Astrocyte (in vitro differentiated cells and primary cell): ENCODE results near the gene UVRAG. TPM values are rescaled to one million over a fixed set of nuclear protein-coding genes. Genes with fewer than 3 reads are reported as not detected.

Source experiments
- DNase-seq: peaks from one replicate; pipeline ENCODE4 v3.0.0-alpha.2; 2010; ENCODE audit warnings: low read depth
- FAIRE-seq: peaks from 2 replicates; lab custom pipeline; 2011; peaks lifted over from hg19 to GRCh38; lab: Jason Lieb, UNC
- H2AFZ ChIP-seq: 2 replicates; pipeline ENCODE4 v1.6.0; 2012; ENCODE audit warnings: low read depth, low read length, inconsistent platforms
- H3K27ac ChIP-seq: 2 replicates; pipeline ENCODE4 v1.5.1; 2011; ENCODE audit warnings: low read depth, low read length, inconsistent platforms
- H3K27me3 ChIP-seq: 2 replicates; pipeline ENCODE4 v1.6.0; 2011; ENCODE audit warnings: low read length, inconsistent platforms; ENCODE audit not compliant: insufficient read depth
- H3K36me3 ChIP-seq: 2 replicates; pipeline ENCODE4 v1.5.1; 2011; ENCODE audit warnings: low read length, inconsistent platforms; ENCODE audit not compliant: insufficient read depth
- H3K4me1 ChIP-seq: 2 replicates; pipeline ENCODE4 v1.5.1; 2011; ENCODE audit warnings: low read length, inconsistent platforms; ENCODE audit not compliant: insufficient read depth
- H3K4me2 ChIP-seq: 2 replicates; pipeline ENCODE4 v1.6.0; 2012; ENCODE audit warnings: low read length, inconsistent platforms
- H3K4me3 ChIP-seq: 2 replicates; pipeline ENCODE4 v1.5.1; 2011; ENCODE audit warnings: low read depth, mild to moderate bottlenecking, low read length, inconsistent platforms; ENCODE audit not compliant: insufficient read depth
- H3K79me2 ChIP-seq: 2 replicates; pipeline ENCODE4 v1.6.0; 2012; ENCODE audit warnings: mild to moderate bottlenecking, low read length, inconsistent platforms; ENCODE audit not compliant: insufficient read depth
- H3K9ac ChIP-seq: 2 replicates; pipeline ENCODE4 v1.6.0; 2012; ENCODE audit warnings: mild to moderate bottlenecking, low read length, inconsistent platforms
- H3K9me3 ChIP-seq: 2 replicates; pipeline ENCODE4 v1.5.1; 2012; ENCODE audit warnings: low read depth, mild to moderate bottlenecking, low read length, inconsistent platforms; ENCODE audit not compliant: insufficient read depth
- H4K20me1 ChIP-seq: 2 replicates; pipeline ENCODE4 v1.6.0; 2012; ENCODE audit warnings: low read length, inconsistent platforms; ENCODE audit not compliant: insufficient read depth
- H3K27ac Mint-ChIP-seq: one replicate; pipeline ENCODE4 v1.8.0; 2021; ENCODE audit warnings: mild to moderate bottlenecking, mixed read lengths; ENCODE audit not compliant: unreplicated experiment
- H3K27me3 Mint-ChIP-seq: one replicate; pipeline ENCODE4 v1.8.0; 2021; ENCODE audit warnings: low read depth, mixed read lengths; ENCODE audit not compliant: unreplicated experiment
- H3K36me3 Mint-ChIP-seq: one replicate; pipeline ENCODE4 v1.8.0; 2021; ENCODE audit warnings: low read depth, mixed read lengths; ENCODE audit not compliant: unreplicated experiment
- H3K4me1 Mint-ChIP-seq: one replicate; pipeline ENCODE4 v1.8.0; 2021; ENCODE audit warnings: low read depth, mixed read lengths; ENCODE audit not compliant: unreplicated experiment
- H3K4me3 Mint-ChIP-seq: one replicate; pipeline ENCODE4 v1.8.0; 2021; ENCODE audit warnings: mild to moderate bottlenecking, moderate library complexity, mixed read lengths; ENCODE audit not compliant: unreplicated experiment
- H3K9me3 Mint-ChIP-seq: one replicate; pipeline ENCODE4 v1.8.0; 2021; ENCODE audit warnings: mild to moderate bottlenecking, mixed read lengths; ENCODE audit not compliant: unreplicated experiment
- EZH2 ChIP-seq: IDR thresholded peaks from 2 replicates; pipeline ENCODE4 v1.6.1; 2012; ENCODE audit warnings: mild to moderate bottlenecking, low read length, inconsistent platforms; ENCODE audit not compliant: insufficient read depth
- total RNA-seq: library from RNA; stranded (reverse); gene quantifications from 2 replicates; pipeline ENCODE4 v1.2.1, GENCODE V29; 2021
- TF ChIP-seq, protein P1 (sequence below): IDR thresholded peaks from 2 replicates; pipeline ENCODE4 v1.5.1; 2011; ENCODE audit warnings: low read depth, mild to moderate bottlenecking, inconsistent platforms, low read length, moderate library complexity; ENCODE audit not compliant: insufficient read depth

Gene UVRAG
- total RNA-seq, 1 donor from 2014 or later = 15.3 TPM

DNA sequence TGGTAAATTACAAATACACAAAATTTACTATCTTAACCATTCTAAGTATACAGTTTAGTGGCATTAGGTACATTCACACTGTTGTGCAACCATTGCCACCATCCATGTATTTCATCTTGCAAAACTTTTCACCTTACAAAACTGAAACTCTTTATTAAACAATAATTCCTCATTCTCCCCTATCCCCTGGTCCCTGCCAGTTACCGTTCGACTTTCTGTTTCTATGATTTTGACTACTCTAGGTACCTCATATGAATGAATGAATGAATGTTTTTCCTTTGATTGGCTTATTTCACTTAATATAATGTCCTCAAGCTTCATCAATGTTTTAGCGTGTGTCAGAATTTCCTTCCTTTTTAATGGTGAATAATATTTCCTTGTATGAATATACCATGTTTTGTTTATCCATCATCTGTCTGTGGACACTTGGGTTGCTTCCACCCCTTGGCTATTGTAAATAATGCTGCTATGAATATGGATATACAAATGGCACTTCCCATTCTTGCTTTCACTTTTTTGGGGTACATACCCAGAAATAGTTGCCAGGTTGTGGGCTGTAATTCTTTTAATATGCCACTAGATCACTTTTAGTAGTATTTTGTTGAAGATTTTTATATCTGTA, 93.0 kb downstream of the UVRAG start:
- Histone ChIP-seq H3K9me3 (no peaks in the 10 kb centered on the region), H2AFZ (no peak overlapping the region), H3K4me2 (no peak overlapping the region), H3K9ac (no peak overlapping the region), H3K79me2 (no peaks in the 10 kb centered on the region), H3K27ac (no peak overlapping the region), H3K36me3 (no peaks in the 10 kb centered on the region), H4K20me1 (no peaks in the 10 kb centered on the region), H3K4me3 (no peak overlapping the region), H3K27me3 (no peaks in the 10 kb centered on the region), H3K4me1 (no peaks in the 10 kb centered on the region)
- H3K27me3 Mint-ChIP-seq = no peaks in the 10 kb centered on the region
- no peak overlapping the region for H3K4me3 Mint-ChIP-seq
- H3K36me3 Mint-ChIP-seq = peaks cover 5% of the 10 kb centered on the region
- TF ChIP-seq, protein P1, sequence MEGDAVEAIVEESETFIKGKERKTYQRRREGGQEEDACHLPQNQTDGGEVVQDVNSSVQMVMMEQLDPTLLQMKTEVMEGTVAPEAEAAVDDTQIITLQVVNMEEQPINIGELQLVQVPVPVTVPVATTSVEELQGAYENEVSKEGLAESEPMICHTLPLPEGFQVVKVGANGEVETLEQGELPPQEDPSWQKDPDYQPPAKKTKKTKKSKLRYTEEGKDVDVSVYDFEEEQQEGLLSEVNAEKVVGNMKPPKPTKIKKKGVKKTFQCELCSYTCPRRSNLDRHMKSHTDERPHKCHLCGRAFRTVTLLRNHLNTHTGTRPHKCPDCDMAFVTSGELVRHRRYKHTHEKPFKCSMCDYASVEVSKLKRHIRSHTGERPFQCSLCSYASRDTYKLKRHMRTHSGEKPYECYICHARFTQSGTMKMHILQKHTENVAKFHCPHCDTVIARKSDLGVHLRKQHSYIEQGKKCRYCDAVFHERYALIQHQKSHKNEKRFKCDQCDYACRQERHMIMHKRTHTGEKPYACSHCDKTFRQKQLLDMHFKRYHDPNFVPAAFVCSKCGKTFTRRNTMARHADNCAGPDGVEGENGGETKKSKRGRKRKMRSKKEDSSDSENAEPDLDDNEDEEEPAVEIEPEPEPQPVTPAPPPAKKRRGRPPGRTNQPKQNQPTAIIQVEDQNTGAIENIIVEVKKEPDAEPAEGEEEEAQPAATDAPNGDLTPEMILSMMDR = no peak
- TF ChIP-seq EZH2 = no peak
- peaks cover 4% of the 10 kb centered on the region for H3K4me1 Mint-ChIP-seq
- no peaks in the 10 kb centered on the region for H3K9me3 Mint-ChIP-seq
- DNase-seq (no peak), FAIRE-seq (no peak)
- H3K27ac Mint-ChIP-seq = no peak overlapping the region

DNA sequence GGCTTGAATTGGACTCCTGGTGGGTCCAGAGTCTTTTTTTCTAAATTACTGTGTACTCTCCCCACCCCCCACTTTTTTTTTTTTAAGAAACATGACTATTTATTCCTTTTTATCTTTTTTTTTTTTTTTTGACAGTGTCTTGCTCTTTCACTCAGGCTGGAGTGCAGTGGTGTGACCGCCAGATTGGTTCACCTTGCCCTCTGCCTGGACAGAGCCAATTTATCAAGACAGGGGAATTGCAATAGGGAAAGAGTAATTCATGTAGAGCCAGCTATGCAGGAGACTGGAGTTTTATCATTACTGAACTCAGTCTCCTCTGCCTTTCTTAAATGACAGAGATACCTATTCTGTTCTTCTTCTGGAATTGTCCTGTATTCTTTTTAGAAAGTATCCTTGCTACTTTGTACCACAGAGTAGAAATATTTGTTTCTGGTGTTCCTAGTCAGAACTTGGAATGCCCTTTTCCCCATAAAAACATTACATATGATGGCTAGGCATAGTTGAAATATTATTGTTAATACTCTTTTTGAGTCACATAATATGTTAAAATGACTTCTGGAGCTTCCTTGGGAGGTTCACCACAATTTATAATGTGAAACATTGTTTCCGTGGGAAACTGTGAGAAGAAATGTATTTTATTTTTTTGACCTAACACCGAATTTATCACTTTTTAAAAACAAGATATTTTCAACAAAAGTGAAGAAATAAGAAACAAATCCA, 95.6 kb downstream of the UVRAG start:
- FAIRE-seq = peak; percentile 73
- no peak overlapping the region for H3K27ac Mint-ChIP-seq

More for the DNA sequence above, 95.6 kb downstream of the UVRAG start:
- Mint-ChIP-seq H3K4me3 (no peak overlapping the region), H3K27me3 (no peaks in the 10 kb centered on the region), H3K9me3 (no peaks in the 10 kb centered on the region), H3K36me3 (peaks cover 7% of the 10 kb centered on the region), H3K4me1 (peaks cover 3% of the 10 kb centered on the region)
- Histone ChIP-seq H3K27me3 (no peaks in the 10 kb centered on the region), H3K4me2 (no peak overlapping the region), H3K9me3 (no peaks in the 10 kb centered on the region), H3K36me3 (no peaks in the 10 kb centered on the region), H3K4me3 (no peak overlapping the region), H3K4me1 (no peaks in the 10 kb centered on the region), H3K27ac (no peak overlapping the region), H4K20me1 (no peaks in the 10 kb centered on the region), H3K9ac (no peak overlapping the region), H3K79me2 (no peaks in the 10 kb centered on the region), H2AFZ (no peak overlapping the region)
- no peak for TF ChIP-seq EZH2
- TF ChIP-seq, protein P1 = no peak
- no peak for DNase-seq
